ENCODE measurements around the gene SAMD11.

DNA sequence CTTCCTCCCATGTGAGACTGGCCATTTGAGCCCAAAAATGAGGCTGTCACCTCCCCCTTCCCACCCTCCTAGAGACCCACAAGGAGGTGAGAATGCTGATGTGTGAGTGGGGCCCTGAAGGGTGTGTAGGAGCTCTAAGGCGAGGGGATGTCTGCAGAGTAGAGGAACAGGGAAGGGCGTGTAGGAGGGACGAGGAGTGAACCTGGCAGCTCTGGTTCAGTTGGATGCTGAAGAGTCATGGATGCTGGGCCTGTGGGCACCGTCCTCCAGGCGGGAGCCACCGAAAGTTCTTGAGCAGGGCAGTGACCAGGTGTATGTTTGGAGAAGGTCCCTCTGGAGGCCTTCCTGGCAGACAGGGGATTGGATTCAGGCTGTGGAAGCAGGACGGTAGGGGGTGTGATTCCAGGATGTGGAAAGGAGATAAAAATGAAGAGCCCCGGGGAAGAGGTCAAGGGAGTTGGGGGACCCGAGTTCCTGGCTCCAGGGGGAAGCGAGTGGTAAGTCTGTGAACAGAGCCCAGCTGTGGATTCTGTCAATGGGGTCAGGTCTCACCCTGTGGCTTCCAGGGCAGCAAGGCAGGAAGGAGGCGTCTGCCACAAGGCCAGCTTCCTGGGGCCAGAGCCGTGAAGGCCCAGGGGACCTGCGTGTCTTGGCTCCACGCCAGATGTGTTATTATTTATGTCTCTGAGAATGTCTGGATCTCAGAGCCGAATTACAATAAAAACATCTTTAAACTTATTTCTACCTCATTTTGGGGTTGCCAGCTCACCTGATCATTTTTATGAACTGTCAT, 7.9 kb downstream of the SAMD11 start:
- TF ChIP-seq, protein P1, sequence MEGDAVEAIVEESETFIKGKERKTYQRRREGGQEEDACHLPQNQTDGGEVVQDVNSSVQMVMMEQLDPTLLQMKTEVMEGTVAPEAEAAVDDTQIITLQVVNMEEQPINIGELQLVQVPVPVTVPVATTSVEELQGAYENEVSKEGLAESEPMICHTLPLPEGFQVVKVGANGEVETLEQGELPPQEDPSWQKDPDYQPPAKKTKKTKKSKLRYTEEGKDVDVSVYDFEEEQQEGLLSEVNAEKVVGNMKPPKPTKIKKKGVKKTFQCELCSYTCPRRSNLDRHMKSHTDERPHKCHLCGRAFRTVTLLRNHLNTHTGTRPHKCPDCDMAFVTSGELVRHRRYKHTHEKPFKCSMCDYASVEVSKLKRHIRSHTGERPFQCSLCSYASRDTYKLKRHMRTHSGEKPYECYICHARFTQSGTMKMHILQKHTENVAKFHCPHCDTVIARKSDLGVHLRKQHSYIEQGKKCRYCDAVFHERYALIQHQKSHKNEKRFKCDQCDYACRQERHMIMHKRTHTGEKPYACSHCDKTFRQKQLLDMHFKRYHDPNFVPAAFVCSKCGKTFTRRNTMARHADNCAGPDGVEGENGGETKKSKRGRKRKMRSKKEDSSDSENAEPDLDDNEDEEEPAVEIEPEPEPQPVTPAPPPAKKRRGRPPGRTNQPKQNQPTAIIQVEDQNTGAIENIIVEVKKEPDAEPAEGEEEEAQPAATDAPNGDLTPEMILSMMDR (conservative IDR thresholded peaks at IDR 0.05; ENCODE audit: low read length), result no peak
- TF ChIP-seq EZH2phosphoT487 (IDR thresholded peaks at IDR 0.05; ENCODE audit: borderline replicate concordance), result no peak
